Measurements from ENCODE around the gene DTNB.
"Not testable (repeated sequence)": the region's sequence is repeated elsewhere in the genome, so short reads cannot be mapped to it uniquely, and the experiment has no call there.

Gene DTNB

DNA sequence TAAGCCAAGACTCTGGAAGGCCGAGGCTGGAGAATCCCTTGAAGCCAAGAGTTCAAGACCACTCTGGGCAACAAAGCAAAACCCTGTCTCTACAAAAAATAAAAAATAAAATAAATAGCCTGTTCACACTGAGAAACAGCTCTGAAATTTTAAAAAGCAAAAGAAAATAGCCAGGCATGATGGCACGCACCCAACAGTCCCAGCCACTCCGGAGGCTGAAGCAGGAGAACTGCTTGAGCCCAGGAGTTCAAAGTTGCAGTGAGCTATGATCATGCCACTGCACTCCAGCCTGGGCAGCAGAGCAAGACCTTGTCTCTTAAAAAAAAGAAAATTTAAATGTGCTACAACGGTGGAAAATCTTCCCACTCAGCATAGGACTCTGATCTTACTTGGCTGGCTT is 52.7 kb downstream of the DTNB start:
- DNase-seq: no peak

DNA sequence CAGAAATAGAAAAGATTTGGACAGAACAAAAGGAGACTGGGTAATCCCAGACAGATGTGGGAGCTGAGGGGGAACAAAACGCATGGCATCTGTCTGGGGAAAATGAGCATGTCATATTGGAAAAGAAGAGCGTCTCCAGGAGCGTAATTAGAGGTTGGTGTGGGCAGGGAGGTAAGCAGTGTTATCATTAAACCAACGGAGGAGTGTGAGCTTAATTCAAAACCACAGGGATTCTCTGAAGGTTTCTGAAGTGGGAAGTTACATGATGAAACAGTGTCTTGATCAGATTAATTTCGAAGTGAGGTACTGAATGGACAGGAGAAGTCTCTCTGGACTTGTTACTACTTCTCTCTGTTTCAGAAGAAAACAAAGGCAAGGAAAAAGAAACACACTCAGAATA is 53.3 kb downstream of the DTNB start:
- no peak for DNase-seq

DNA sequence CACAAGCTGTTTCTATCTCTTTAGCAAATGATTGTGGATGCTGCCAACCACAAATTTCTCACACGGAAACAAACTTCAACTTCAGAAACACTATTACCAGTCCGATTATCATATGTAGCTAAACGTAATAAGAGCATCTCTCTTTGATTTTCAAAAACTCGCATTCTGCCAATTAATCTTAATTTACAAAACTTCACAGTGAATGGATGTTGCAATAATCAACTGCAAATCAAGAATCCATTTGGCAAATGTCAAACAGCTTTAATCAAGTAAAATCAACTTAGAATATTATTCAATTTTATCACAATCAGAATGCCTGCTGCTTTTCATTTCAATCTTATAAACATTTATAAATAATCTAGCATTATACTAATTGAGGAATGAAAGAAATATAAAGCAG is 54.2 kb downstream of the DTNB start:
- no peak for DNase-seq

DNA sequence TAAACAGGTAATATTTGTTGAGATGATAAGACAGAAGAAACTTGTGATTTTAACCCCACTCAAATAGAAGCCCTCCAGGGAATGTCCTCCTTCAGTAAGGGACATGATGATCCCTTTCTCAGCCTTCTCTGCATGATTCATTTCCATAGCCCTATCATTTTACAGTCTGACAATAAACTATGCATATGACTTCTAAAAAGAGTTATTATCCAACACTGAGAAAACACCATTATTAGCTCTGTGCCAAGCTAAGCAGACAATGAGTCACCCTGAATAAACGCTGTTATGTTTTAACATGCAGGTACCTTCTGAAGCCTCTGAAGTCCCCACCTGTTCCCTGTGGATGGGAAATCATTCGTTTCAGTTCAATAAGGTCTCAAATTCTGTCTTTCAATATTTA is 54.7 kb downstream of the DTNB start:
- no peak for DNase-seq

DNA sequence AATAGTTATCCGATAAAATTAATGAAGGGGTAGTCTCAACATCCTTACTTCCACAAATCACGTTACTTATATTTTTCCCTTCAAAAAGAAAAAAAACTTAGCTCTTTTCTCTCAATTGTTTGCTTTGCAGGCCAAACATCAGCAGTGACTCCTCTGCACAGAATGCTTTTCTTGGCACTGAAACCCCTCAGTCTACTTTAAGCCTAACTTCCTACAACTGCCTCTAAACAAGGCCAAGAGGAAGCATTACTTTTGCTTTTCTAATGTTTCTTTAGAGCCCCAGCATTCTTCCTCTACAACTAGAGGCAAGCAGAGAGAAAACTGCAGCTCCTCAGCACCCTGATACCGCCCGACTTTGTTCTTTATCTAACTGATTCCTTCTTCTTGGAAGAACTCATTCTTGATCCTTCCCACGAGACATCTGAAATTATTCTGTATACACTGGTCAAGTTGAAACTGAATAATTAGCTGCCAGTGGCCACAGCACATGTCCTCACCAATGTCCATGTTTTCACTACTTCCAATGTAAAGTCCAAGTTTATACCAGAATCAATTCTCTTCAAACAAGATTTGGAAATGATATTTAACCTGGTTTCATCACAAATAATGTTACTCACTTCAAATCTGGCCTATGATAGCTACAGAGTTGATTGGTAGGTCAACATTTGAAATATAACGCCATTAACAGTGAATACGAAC is 55.3 kb downstream of the DTNB start:
- DNase-seq: no peak

DNA sequence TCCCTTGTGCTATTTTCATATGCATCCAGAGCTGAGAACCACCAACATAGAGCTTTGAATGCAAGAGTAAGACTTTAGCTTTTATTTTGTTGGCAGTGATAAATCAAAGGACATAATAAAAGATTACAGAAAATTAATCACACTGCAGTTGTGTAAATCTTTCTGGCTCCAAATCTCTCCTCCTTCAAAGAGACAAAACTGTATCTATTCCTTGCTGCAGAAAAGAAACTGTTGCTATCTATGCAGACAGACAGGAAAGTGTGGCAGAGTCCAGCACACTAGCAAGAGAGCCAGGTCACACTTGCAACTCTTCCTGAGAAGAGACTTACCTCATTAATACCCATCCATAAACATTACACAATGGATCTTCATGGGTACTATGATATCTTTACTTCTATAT is 57.5 kb downstream of the DTNB start:
- DNase-seq: no peak

DNA sequence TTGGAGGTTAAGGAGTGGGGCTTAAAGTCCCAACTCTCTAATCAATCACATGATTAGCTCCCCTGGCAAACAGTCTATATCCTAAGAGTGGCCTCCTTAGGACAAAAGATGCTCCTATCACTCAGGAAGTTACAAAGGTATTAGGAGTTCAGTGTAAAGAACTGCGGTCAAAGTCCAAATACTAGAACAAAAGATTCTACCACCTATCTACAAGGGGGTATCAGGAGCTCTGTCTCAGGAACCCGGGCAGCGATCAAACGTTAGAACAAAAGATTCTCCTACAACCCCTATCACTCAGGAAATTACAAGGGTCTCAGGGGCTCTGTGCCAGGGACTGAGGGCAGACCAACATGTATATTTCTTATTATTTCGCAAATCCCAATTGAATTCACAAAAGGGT is 58.0 kb downstream of the DTNB start:
- DNase-seq: no peak

DNA sequence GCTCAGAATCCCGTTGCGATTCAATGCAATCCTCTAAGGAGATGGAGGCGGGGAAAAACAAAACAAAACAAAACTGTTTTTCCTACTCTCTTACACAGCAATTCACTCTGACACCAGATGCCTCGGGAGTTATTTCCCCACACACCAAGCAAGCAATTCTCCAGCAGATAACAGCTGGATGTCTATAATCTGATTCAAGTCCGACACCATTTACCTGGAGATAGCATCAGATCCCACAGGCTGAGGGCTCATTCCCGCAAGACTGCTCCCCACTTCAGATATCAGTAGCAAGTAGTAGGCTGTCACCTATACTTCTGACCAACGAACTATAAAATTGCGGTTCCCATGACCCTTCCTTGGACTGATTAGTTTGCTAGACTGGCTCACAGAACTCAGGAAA is 58.7 kb downstream of the DTNB start:
- DNase-seq: no peak

DNA sequence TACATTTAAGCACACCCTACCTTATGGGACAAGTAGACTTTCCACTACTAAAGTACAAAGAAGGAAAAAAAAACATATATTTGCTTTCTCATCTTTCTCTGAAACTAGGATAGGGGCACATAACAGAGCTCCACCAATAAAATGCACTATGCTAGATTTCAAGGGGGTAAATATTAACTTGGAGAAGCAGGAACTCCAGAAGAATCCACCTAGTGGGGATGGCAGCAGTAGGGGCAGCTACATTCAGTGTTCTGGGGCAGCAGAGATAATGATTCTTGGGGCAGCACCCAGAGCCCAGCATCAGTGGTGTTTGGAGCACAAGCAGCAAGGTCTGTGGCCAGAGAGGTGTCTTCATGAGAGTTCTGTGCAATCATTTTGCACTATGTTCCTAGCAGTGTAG is 64.7 kb downstream of the DTNB start:
- no peak for DNase-seq

DNA sequence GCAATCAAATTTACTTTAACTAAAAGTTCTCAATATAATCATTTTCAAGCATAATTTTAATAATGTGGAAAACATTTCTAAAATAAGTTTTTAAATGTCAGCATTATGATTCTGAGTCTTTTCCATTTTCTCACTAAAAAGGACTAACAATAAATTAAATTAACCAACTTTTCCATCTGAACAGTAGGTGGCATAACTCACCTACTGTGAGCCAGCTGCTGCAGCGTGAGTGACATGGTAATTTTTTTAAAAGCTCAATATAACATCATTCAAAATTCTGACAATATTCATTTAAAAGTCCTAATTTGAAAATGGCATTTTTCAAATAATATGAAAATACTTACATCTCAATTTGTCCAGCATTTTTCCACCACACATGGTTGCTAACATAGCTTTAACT is 66.5 kb downstream of the DTNB start:
- no peak for DNase-seq

DNA sequence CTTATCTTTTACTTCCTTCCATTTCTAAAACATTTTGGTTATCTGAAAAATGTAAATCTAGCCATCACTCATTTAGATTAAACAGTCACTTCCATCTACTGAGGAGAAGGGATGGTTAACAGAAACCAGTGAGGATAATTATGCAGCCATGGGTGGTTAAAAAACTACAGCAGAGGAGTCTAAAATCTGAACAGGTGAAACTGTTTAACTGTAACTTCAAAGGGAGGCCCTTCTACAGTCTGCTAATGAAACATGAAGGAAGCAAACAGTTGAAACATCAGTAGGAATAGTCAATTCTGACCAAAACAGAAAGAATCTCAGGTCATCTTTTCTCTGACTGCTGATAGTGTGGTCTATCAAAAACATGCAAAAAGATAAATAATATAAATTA is 71.0 kb downstream of the DTNB start:
- DNase-seq: no peak

DNA sequence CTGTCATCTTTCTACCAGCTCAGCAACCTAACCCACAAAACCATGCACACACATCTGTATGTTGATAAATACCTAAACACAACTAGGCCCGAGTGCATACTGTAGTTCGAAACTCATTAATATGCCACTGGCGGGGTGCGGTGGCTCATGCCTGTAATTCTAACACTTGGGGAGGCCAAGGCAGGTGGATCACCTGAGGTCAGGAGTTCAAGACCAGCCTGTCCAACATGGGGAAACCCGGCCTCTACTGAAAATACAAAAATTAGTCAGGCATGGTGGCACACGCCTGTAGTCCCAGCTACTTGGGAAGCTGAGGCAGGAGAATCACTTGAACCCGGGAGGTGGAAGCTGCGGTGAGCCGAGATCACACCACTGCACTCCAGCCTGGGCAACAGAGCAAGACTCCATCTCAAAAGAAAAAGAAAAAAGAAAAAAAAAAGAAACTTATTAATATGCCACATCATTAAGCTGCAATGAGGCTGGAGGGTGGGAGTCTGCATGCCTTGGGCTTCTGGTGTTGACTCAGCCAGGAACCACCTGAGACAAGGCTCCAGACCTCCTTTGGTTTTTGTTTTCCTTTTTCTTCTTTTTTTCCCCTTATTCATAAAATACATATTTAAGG is 71.6 kb downstream of the DTNB start:
- DNase-seq: not testable (repeated sequence)

DNA sequence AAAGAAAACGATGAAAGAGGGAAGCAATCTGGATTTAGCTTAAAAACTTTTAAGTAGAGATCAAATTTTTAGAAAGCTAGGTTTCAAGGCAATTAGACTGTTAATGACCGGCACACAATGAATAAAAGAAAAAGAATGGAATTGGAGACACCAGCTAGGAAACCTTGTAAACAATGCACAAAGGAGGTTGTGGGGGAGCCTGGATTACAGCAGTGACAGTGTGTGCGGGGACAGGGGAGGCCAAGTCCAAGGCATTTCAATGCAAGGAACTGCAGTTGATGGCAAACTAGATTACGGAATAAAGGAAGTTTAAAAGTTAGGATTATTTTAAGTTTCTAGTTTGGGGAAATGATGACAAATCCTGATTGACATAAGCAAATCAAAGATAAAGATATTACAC is 74.5 kb downstream of the DTNB start:
- no peak for DNase-seq

DNA sequence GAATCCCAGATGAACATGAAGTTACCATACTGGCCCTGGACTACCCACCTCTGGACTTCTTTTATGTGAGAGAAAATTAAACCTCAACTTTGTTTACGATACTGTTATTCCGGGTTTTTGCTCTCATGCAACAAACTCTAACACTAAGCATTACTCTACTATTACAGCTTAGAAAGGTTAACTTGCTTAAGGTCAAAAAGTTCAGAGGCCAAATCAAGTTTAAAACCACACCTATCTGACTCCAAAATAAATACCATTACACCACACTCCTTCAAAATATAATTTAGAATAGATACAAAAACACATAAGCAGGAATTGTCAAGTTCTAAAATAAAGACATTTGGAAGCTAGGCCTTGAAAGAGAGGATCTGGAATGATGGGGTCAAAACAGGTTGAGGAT is 75.0 kb downstream of the DTNB start:
- no peak for DNase-seq

DNA sequence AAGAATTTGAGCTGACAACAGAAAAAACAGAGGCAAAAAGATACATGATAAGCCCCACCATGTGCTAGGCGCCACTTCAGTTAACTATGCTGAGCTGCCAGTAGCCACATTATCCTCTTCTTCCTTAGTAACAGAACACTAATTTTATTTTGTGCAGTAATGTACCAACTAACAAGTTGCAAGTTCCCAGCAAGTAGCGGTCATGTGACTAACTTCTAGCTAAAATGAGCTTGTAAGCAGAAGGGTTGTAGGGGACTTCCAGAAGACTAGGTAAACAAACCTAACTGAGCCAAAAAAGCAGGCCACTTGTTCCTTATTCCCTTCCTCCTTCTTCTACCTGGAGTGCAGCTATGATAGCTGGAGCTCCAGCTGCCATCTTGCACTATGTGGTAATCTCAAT is 75.5 kb downstream of the DTNB start:
- no peak for DNase-seq

DNA sequence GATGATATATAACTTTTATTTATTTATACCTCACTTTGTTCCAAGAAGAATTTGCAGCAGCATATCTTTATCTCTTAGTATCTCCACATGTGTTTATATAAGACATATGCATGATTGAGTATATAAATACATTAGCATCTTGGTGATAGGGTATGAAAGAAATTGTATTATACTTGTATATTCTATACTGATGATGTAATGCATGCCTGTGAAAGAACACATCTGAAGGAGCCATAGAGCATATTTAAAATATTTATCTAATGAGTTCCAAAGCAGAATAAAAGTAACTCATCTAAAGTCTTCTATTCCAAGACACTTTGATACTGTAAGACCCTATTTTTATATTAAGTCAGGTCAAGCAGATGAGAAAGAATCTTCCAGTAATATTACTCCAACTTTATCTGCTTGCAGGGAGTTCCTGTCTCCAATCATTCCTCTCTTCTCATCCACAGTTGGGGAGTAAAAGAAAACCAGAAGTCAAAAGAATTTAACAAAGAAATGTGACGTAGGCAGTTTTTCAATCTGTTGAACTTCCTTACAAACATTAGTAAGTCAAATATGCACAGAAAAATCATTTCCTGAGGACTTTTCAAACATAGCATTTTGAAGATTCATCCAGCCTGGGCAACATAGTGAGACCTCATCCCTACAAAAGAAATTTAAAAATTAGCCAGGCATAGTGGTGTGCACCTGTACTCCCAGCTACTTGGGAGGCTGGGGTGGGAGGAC is 76.7 kb downstream of the DTNB start:
- DNase-seq: no peak

DNA sequence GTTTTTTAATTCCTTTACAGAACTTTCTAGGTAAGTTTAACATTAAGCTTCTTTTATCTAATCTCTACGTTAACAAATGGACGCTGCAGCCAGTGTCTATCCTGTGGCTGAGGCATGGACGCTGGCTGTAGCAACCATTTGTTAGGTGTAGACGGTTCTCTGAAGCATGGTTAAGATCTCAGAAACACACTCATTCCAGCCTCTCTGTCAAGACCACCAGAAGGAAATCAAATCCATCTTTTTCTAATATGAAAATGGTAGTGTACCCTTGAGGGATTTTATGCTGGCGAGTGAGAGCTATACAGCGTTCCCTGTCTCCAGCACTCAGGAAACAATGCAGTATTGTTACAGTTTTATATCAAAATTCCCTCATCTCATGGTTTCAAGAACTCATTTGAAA is 78.0 kb downstream of the DTNB start:
- no peak for DNase-seq

DNA sequence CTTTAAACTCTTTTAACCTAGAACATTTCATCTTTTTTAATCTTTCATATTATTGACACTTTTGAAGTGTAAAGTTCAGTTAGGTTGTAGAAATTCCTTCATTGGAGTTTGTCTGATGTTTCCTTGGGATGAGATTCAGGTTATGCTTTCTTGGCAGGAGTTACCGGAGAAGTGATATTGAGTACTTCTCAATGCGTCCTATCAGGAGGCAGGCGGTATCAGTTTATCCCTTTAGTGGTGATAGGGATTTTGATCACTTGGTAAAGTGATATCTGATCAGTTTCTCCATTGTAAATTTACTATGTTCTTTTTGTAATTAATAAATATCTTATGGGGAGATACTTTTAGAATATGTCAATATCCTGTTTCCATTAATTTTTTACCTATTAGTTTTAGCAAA is 78.4 kb downstream of the DTNB start:
- no peak for DNase-seq

DNA sequence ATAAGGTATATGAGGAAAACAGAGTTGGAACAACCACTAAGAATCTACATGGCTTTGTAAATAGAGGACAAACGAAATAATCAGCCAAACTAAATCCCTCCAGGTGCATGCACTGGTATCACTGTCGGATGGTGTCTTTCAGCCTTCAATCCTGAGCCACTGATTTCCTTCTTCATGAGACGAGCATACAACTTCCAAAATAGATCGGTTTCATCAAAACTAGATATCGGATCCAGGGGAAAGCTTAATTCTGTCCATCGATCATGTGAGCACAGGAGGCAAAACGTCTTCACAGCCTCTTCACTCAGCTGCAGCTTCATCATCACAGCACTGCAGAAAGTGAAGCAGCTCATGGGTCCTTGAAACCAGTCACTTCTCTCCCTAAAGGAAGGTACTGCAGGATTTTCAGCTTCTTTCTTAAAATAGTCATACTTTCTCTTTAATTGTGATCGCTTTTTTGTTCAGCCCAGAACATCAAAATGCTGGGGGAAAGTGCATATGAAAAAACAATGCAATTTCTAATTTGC is 80.5 kb downstream of the DTNB start:
- DNase-seq: no peak

DNA sequence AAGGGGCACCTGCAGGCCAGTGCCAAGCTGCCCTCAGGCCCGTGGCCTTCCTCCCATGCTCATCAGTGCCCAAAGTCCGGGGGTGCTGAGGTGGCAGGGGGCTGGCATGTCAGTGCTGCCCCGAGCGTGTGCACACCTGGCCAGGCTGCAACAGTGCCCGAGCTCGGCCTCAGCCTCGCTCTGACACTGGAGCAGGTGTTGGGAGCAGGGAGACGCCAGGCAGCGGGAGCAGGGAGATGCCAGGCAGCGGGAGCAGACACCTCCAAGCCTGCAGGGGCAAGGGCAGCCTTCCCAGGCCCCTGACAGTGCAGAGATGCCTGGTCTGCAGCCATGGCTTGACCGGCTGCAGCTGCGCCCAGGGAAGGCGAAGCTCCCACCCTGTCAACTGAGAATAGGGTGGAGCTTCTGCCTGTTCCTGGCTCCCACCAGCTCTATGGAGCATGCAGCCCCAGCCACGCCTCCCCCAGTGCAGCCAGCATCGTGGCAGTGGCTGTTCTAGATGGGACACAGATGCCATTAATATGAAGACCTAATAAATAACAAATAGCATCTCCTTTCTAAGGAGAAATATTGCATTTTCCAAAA is 82.4 kb downstream of the DTNB start:
- DNase-seq: no peak

DNA sequence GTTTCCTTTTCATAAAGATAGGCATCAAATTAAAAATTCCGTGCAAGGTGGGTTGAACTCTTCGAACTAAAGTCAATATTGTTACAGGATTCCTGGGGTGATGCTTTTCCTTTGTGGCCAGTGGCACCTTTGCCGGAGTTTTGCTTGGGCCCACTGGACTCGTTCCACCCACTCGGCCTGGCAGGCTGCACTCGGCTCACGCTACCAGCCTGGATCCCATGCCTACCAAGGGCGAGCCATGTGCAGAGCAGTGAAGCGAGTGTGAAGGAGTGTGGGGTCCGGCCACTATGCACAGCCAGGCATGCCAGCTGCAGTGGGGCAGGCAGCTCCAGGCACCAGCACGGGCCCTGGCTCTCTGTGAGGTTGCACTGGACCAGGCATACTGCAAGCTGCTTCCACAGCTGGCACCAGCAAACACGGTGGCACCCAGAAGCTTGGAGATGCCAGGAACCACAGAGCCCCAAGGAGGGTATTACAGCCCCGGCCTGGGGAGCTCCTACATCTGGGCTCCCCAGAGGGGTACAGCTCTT is 83.6 kb downstream of the DTNB start:
- DNase-seq: no peak

DNA sequence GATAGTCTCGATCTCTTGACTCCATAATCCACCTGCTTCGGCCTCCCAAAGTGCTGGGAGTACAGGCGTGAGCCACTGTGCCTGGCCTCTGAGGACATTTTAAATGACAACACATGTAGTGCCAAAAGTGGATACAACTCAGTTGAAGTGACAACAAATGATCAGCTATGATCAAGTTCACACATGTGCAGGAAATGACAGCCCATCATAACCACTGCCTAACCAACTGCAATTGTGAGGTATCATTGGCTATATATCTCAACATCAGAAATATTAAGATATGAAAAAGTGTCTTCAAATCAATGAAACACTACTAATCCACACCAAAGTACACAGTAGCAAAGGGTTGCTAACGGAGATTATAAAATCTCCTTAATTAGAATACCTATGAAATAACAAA is 84.8 kb downstream of the DTNB start:
- no peak for DNase-seq

DNA sequence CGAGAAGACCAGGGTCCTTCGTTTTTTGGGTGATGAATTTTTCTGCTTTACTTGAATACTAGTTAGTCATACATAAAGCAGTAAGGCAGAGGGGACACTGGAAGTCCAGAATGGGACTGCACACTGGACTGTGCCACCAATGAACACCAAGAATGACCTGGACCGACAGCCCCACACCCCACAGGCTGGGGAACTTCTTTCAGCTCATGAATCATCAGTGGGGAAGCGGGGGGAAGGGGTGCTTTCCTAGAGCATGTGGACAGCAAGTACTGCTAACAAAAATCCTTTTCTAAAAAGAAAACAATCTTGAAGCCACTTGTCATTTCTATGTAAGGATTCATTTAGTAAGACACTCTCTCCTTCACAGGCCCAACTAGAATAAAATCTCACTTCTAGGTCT is 86.0 kb downstream of the DTNB start:
- DNase-seq: no peak

DNA sequence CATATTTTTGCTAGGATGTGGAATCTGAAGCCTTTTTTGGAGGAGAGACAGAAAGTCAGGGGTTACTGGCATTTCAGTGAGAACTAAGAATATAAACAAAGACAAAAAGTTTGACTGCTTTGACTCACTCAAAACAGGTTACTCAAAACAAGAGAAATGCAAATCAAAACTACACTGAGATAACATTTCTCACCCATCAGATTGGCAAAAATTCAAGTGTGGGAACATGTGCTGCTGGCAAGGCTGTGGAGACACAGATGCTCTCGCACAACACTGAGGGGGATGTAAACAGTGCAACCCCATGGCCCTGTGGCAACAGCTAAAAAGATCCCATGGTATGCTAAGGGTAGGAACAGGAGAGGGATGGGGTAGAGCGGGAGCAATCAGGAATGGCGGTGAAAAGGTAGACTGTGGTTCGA is 86.6 kb downstream of the DTNB start:
- peak in 1 of 2 experiments; percentile 24 for DNase-seq

All from cerebellar nuclear complex (tissue), 1 donor.